Gastroesophageal sphincter (tissue), 3 donors: ENCODE measurements around the gene PET100.

Experiments
- EP300 ChIP-seq: sonication (generic); formaldehyde crosslinking; IDR thresholded peaks from one replicate; pipeline ENCODE4 v1.6.1; 2017; ENCODE audit warnings: antibody characterized with exemption, mild to moderate bottlenecking
- POLR2A ChIP-seq, 2 donors: fragments of 450-650 bp; IDR thresholded peaks; one replicate each; pipeline ENCODE4 v1.6.1; 2017; ENCODE audit warnings: antibody characterized with exemption in 2 of 2, mild to moderate bottlenecking in 2 of 2, moderate library complexity in 1 of 2
- TF ChIP-seq, protein P1 (sequence below), 4 experiments: fragments of 200-600 bp in 2 of 4; fragments of 450-650 bp in 2 of 4; sonication (generic) in 1 of 4; IDR thresholded peaks; one replicate each; pipeline ENCODE4 v1.5.1; 2017 to 2019; ENCODE audit warnings: antibody characterized with exemption in 4 of 4, mild to moderate bottlenecking in 2 of 4, moderate library complexity in 2 of 4

DNA sequence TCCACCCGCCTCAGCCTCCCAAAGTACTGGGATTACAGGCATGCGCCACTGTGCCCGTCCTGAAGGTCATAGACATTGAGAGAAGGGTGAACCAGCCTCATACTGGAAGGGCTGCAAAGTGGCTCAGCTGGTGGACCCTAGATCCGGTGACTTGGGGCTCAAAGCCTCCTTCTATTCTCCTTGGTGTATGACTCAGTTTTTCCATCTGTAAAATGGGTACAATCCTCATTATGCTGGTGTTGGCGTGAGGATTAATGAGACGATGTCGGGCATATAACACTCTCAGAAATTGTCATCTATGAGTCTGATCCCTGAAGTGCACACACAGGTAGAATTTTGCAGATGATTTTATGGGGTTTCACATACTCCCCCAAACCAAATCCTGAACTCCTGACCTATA lies 39.8 kb upstream of the PET100 start:
- TF ChIP-seq, protein P1, sequence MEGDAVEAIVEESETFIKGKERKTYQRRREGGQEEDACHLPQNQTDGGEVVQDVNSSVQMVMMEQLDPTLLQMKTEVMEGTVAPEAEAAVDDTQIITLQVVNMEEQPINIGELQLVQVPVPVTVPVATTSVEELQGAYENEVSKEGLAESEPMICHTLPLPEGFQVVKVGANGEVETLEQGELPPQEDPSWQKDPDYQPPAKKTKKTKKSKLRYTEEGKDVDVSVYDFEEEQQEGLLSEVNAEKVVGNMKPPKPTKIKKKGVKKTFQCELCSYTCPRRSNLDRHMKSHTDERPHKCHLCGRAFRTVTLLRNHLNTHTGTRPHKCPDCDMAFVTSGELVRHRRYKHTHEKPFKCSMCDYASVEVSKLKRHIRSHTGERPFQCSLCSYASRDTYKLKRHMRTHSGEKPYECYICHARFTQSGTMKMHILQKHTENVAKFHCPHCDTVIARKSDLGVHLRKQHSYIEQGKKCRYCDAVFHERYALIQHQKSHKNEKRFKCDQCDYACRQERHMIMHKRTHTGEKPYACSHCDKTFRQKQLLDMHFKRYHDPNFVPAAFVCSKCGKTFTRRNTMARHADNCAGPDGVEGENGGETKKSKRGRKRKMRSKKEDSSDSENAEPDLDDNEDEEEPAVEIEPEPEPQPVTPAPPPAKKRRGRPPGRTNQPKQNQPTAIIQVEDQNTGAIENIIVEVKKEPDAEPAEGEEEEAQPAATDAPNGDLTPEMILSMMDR (IDR thresholded peaks at IDR 0.05) = no peak
- no peak for TF ChIP-seq EP300
- TF ChIP-seq POLR2A (IDR thresholded peaks at IDR 0.05) = no peak
